ENCODE results near the gene MAPK7. TPM values are rescaled to one million over a fixed set of nuclear protein-coding genes. Genes with fewer than 3 reads are reported as not detected.

Gene MAPK7
- total and polyA plus RNA-seq, 2 donors (not counting 1 experiment from before 2014, with no cell fraction given) = 12.8 to 18.8 TPM

DNA sequence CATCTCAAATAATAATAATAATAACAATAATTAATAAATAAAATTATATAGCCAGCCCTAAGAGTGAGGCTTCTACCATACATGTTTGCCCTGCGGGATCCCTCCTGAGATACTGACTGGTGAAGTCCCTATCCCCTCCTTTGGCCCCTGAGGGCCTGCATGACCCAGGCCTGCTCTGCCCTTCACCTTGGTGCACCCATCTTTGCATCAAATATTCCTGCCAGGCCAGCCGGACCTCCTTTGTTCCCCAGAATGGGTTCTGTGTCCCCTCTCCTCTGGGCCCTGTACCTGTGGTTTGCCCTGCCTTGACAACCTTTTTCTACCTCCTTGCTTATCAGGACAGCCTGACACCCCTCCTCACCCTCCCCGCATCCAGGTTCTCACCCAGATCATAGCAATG is 30.8 kb downstream of the MAPK7 start:
- H3K9ac ChIP-seq (ENCODE audit: insufficient read depth, low read length) = no peak overlapping the region
- no peak overlapping the region for H3K4me2 ChIP-seq (ENCODE audit: extremely low read depth, insufficient read depth, low read length)
- no peaks in the 10 kb centered on the region for H3K9me3 ChIP-seq (ENCODE audit: control insufficient read depth, insufficient read depth, low read depth, low read length)
- no peak overlapping the region for H2AFZ ChIP-seq (ENCODE audit: low read length)
- no peaks in the 10 kb centered on the region for H3K36me3 ChIP-seq (ENCODE audit: control insufficient read depth, insufficient read depth, low read length)
- no peak overlapping the region for H3K4me3 ChIP-seq (replicated peaks in 1 of 4; ENCODE audit: control extremely low read depth in 1 of 4, insufficient read depth in 1 of 4, low read depth in 3 of 4, low read length in 4 of 4)
- no peak for DNase-seq (ENCODE audit: low read depth in 2 of 2)
- TF ChIP-seq, protein P1, sequence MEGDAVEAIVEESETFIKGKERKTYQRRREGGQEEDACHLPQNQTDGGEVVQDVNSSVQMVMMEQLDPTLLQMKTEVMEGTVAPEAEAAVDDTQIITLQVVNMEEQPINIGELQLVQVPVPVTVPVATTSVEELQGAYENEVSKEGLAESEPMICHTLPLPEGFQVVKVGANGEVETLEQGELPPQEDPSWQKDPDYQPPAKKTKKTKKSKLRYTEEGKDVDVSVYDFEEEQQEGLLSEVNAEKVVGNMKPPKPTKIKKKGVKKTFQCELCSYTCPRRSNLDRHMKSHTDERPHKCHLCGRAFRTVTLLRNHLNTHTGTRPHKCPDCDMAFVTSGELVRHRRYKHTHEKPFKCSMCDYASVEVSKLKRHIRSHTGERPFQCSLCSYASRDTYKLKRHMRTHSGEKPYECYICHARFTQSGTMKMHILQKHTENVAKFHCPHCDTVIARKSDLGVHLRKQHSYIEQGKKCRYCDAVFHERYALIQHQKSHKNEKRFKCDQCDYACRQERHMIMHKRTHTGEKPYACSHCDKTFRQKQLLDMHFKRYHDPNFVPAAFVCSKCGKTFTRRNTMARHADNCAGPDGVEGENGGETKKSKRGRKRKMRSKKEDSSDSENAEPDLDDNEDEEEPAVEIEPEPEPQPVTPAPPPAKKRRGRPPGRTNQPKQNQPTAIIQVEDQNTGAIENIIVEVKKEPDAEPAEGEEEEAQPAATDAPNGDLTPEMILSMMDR (conservative IDR thresholded peaks at IDR 0.05 in 1 of 2, IDR thresholded peaks at IDR 0.05 in 1 of 2; ENCODE audit: low read depth in 1 of 2, low read length in 2 of 2) = no peak
- TF ChIP-seq EZH2 (IDR thresholded peaks at IDR 0.05; ENCODE audit: low read length, missing control alignments) = no peak
- H3K27me3 ChIP-seq (ENCODE audit: control insufficient read depth, insufficient read depth, low read length) = no peaks in the 10 kb centered on the region
- no peaks in the 10 kb centered on the region for H3K79me2 ChIP-seq (ENCODE audit: control insufficient read depth, insufficient read depth, low read length)
- H3K4me1 ChIP-seq (ENCODE audit: control insufficient read depth, extremely low read depth, insufficient read depth, low read length) = peaks cover 6% of the 10 kb centered on the region
- H4K20me1 ChIP-seq (ENCODE audit: control insufficient read depth, extremely low read depth, insufficient read depth, low read length) = no peaks in the 10 kb centered on the region
- H3K27ac ChIP-seq (ENCODE audit: insufficient read depth, low read length) = no peak overlapping the region

DNA sequence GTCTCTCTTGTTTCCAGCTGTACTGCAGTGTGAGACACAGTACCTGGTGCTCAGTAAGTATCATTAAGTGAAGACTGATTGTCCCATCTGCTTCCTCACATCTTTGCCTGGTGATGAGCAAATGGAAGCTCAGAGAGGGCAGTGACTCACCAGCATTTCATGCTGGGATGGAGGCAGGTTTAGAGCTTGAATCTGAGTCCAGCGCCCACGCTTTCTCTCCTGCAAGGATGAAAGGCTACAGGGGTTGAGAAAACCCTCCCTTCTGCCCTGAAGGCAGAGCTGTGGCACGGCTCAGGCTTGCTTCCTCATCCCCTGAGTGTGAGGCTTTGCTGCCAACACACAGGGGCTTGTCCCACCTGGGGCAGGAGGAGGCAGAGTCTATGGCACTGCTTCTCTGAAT is 31.2 kb downstream of the MAPK7 start:
- H3K4me1 ChIP-seq (ENCODE audit: control insufficient read depth, extremely low read depth, insufficient read depth, low read length) = peaks cover 6% of the 10 kb centered on the region
- H3K79me2 ChIP-seq (ENCODE audit: control insufficient read depth, insufficient read depth, low read length) = no peaks in the 10 kb centered on the region
- H3K36me3 ChIP-seq (ENCODE audit: control insufficient read depth, insufficient read depth, low read length) = no peaks in the 10 kb centered on the region
- TF ChIP-seq EZH2 (IDR thresholded peaks at IDR 0.05; ENCODE audit: low read length, missing control alignments) = no peak
- TF ChIP-seq, protein P1 (conservative IDR thresholded peaks at IDR 0.05 in 1 of 2, IDR thresholded peaks at IDR 0.05 in 1 of 2; ENCODE audit: low read depth in 1 of 2, low read length in 2 of 2) = no peak
- no peaks in the 10 kb centered on the region for H3K27me3 ChIP-seq (ENCODE audit: control insufficient read depth, insufficient read depth, low read length)
- H3K9ac ChIP-seq (ENCODE audit: insufficient read depth, low read length) = no peak overlapping the region
- H3K4me3 ChIP-seq (replicated peaks in 1 of 4; ENCODE audit: control extremely low read depth in 1 of 4, insufficient read depth in 1 of 4, low read depth in 3 of 4, low read length in 4 of 4) = no peak overlapping the region
- no peak overlapping the region for H2AFZ ChIP-seq (ENCODE audit: low read length)
- H3K4me2 ChIP-seq (ENCODE audit: extremely low read depth, insufficient read depth, low read length) = peak overlapping the region; percentile 15
- H3K9me3 ChIP-seq (ENCODE audit: control insufficient read depth, insufficient read depth, low read depth, low read length) = no peaks in the 10 kb centered on the region
- peak in 1 of 2 donors; percentile 90 for DNase-seq (ENCODE audit: low read depth in 2 of 2)
- no peaks in the 10 kb centered on the region for H4K20me1 ChIP-seq (ENCODE audit: control insufficient read depth, extremely low read depth, insufficient read depth, low read length)
- no peak overlapping the region for H3K27ac ChIP-seq (ENCODE audit: insufficient read depth, low read length)

DNA sequence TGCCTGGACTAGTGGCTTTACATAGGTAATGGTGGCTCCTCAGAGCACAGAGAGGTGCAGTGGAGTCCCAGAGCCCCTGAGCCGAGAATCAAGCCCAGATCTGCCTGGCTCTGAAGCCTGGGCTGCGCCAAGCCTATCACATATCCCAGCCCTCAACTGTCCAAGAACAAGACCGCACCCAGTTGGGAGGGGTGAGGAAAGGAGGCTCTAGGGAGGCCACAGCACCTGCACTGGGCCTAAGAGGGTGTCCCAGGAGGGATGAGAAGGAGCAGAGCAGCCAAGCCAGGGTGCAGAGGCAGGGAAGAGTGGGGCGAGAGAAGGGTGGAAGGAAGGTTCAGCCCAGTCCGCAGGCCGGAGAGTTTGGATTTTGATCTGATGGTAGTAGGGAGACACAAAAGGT is 31.8 kb downstream of the MAPK7 start:
- Histone ChIP-seq H3K4me3 (replicated peaks in 1 of 4; ENCODE audit: control extremely low read depth in 1 of 4, insufficient read depth in 1 of 4, low read depth in 3 of 4, low read length in 4 of 4) (no peak overlapping the region), H3K4me1 (ENCODE audit: control insufficient read depth, extremely low read depth, insufficient read depth, low read length) (peaks cover 6% of the 10 kb centered on the region), H3K36me3 (ENCODE audit: control insufficient read depth, insufficient read depth, low read length) (no peaks in the 10 kb centered on the region), H4K20me1 (ENCODE audit: control insufficient read depth, extremely low read depth, insufficient read depth, low read length) (no peaks in the 10 kb centered on the region), H3K79me2 (ENCODE audit: control insufficient read depth, insufficient read depth, low read length) (no peaks in the 10 kb centered on the region), H2AFZ (ENCODE audit: low read length) (no peak overlapping the region), H3K9ac (ENCODE audit: insufficient read depth, low read length) (no peak overlapping the region), H3K4me2 (ENCODE audit: extremely low read depth, insufficient read depth, low read length) (no peak overlapping the region), H3K27me3 (ENCODE audit: control insufficient read depth, insufficient read depth, low read length) (no peaks in the 10 kb centered on the region), H3K9me3 (ENCODE audit: control insufficient read depth, insufficient read depth, low read depth, low read length) (no peaks in the 10 kb centered on the region), H3K27ac (ENCODE audit: insufficient read depth, low read length) (no peak overlapping the region)
- no peak for DNase-seq (ENCODE audit: low read depth in 2 of 2)
- TF ChIP-seq EZH2 (IDR thresholded peaks at IDR 0.05; ENCODE audit: low read length, missing control alignments) = no peak
- TF ChIP-seq, protein P1 (conservative IDR thresholded peaks at IDR 0.05 in 1 of 2, IDR thresholded peaks at IDR 0.05 in 1 of 2; ENCODE audit: low read depth in 1 of 2, low read length in 2 of 2) = no peak

All from fibroblast of lung (primary cell).